GM12872 (cell line): ENCODE data around the gene ST6GALNAC4.

Experiments used
- CTCF ChIP-seq: IDR thresholded peaks from 3 replicates; pipeline ENCODE4 v1.5.1; 2011; ENCODE audit warnings: low read depth, mild to moderate bottlenecking, low read length, moderate library complexity; ENCODE audit not compliant: insufficient read depth

ST6GALNAC4 gene

GRCh38 chr9:127876764-127877562 lies 39.9 kb downstream of the ST6GALNAC4 start:
- TF ChIP-seq CTCF = no peak

- TF ChIP-seq CTCF = no peak
These were observed 40.6 kb downstream of the ST6GALNAC4 start for GRCh38 chr9:127876026-127876763.

GRCh38 chr9:127875306-127875966 lies 41.4 kb downstream of the ST6GALNAC4 start:
- no peak for TF ChIP-seq CTCF

GRCh38 chr9:127874301-127875221 lies 42.3 kb downstream of the ST6GALNAC4 start:
- no peak for TF ChIP-seq CTCF

GRCh38 chr9:127873886-127874285 lies 43.0 kb downstream of the ST6GALNAC4 start:
- TF ChIP-seq CTCF = no peak

GRCh38 chr9:127873223-127873691 lies 43.6 kb downstream of the ST6GALNAC4 start:
- no peak for TF ChIP-seq CTCF
